Upper lobe of right lung (tissue), 1 donor: ENCODE data around the gene PPM1F. TPM values are rescaled to one million over a fixed set of nuclear protein-coding genes. Genes with fewer than 3 reads are reported as not detected.

ENCODE experiments used
- ATAC-seq: fragments of 200-7000 bp; cut with Tn5 transposase; one replicate; pipeline ENCODE4 v1.9.1; 2020; ENCODE audit warnings: mild to moderate bottlenecking, moderate library complexity
- DNase-seq: peaks from one replicate; pipeline ENCODE4 v3.0.0-alpha.2; 2020
- H3K27ac ChIP-seq: fragments of 200-600 bp; one replicate; pipeline ENCODE4 v1.8.0; 2022
- H3K27me3 ChIP-seq: fragments of 200-600 bp; one replicate; pipeline ENCODE4 v1.8.0; 2022; ENCODE audit warnings: mild to moderate bottlenecking
- H3K36me3 ChIP-seq: fragments of 200-600 bp; one replicate; pipeline ENCODE4 v1.8.0; 2022
- H3K4me1 ChIP-seq: fragments of 200-600 bp; one replicate; pipeline ENCODE4 v1.8.0; 2022
- H3K4me3 ChIP-seq: fragments of 200-600 bp; one replicate; pipeline ENCODE4 v1.8.0; 2022; ENCODE audit warnings: mild to moderate bottlenecking
- H3K9me3 ChIP-seq: fragments of 200-600 bp; one replicate; pipeline ENCODE4 v1.8.0; 2022
- intact Hi-C: fragments of 100-400 bp; cut with DNase I; formaldehyde crosslinking; loops from one replicate; pipeline ENCODE4 v1.11.0; 2022
- total RNA-seq: library from RNA; stranded (reverse); fragmentation: NEBNext Ultra II Directional; extraction: Animal tissue kit (Norgen Biotek cat#: 25700); gene quantifications from one replicate; pipeline ENCODE4 v1.2.1, GENCODE V29; 2021
- TF ChIP-seq, protein P1 (sequence below): fragments of 200-600 bp; IDR thresholded peaks from one replicate; pipeline ENCODE4 v1.8.0; 2022; ENCODE audit warnings: antibody characterized with exemption
- donor health status: DM: no; HTN: yes; CAD: no; lungs with severe emphysema.

Gene PPM1F
- total RNA-seq, 1 donor from 2014 or later: 51.2 TPM

DNA sequence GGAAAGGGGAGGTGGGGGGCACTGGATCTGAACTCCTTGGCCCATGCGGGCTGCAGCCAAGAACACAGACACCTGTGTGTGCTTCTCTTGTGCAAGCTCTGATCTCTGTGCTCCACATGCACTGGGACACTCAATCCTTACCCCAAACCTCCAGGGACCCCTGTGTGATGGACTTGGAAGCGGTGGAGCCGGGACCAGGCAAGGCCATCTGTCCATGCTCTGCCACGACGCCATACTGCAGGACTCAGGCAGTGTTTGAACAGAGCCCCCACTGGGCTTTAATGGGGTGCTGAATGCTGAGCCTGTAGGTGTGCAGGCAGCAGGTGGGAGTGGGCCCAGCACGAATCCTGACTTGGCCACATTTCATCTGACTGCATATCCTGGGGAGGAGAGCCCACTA lies 23.4 kb downstream of the PPM1F start:
- H3K4me1 ChIP-seq: no peaks in the 10 kb centered on the region
- H3K36me3 ChIP-seq: peaks cover 67% of the 10 kb centered on the region
- TF ChIP-seq, protein P1, sequence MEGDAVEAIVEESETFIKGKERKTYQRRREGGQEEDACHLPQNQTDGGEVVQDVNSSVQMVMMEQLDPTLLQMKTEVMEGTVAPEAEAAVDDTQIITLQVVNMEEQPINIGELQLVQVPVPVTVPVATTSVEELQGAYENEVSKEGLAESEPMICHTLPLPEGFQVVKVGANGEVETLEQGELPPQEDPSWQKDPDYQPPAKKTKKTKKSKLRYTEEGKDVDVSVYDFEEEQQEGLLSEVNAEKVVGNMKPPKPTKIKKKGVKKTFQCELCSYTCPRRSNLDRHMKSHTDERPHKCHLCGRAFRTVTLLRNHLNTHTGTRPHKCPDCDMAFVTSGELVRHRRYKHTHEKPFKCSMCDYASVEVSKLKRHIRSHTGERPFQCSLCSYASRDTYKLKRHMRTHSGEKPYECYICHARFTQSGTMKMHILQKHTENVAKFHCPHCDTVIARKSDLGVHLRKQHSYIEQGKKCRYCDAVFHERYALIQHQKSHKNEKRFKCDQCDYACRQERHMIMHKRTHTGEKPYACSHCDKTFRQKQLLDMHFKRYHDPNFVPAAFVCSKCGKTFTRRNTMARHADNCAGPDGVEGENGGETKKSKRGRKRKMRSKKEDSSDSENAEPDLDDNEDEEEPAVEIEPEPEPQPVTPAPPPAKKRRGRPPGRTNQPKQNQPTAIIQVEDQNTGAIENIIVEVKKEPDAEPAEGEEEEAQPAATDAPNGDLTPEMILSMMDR: no peak
- H3K4me3 ChIP-seq: no peak overlapping the region
- intact Hi-C loops: no loop called here
- H3K27me3 ChIP-seq: no peaks in the 10 kb centered on the region
- H3K9me3 ChIP-seq: no peaks in the 10 kb centered on the region
- H3K27ac ChIP-seq: no peak overlapping the region
- ATAC-seq (no peak), DNase-seq (no peak)

DNA sequence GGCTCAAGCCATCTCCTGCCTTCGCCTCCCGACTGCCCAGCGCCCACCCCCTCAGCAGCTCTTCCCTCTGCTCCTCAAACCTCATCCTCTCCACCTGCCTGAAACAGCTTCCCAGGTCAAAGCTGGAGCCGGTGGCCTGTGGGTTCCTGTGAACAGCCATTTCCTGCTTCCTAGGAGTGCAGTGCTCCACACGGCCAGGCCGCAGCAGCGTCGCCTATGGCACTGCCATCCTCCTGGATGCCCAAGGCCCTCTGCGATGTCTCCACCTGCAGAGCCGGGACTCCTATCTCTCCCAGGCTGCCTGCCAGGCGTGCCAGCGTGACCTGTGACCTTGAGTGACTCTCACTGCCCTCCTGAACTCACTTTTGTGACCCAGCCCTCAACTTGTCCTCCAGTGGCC lies 24.6 kb downstream of the PPM1F start:
- Histone ChIP-seq H3K36me3 (peaks cover 55% of the 10 kb centered on the region), H3K4me3 (no peak overlapping the region), H3K4me1 (no peaks in the 10 kb centered on the region), H3K9me3 (no peaks in the 10 kb centered on the region), H3K27ac (no peak overlapping the region), H3K27me3 (no peaks in the 10 kb centered on the region)
- intact Hi-C loops: no loop called here
- ATAC-seq (no peak), DNase-seq (no peak)
- TF ChIP-seq, protein P1: no peak

DNA sequence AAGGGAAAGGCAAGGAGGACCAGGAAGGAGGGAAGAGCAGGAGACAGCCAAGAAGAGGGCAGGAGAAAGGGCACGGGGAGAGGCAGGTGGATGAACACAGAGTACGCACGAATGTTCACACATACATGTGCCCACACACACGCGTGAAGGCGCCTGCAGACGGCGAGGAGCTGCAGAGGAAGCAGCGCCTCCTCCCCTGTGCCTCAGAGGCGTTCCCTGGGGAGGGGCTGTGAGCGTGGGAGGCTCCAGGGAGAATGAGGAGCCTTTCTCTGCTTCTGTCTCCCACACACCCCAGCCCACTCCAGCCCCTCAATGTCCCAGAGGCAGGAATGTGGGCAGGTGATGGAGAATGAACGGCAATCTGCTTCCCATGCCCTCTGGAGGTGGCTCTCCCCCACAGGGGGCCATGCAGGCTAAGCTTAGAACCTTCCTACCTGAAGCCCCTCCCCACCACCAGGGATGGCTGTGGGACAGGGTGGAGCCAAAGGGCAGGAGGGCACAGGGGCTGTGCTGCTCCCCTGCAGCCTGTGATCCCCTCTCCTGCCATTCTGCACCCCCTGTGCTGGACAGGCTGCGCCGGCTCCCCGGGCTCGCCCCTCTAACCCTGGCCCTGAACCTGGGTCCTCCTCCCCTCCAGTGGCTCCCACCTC lies 25.3 kb downstream of the PPM1F start:
- intact Hi-C loops: no loop called here

DNA sequence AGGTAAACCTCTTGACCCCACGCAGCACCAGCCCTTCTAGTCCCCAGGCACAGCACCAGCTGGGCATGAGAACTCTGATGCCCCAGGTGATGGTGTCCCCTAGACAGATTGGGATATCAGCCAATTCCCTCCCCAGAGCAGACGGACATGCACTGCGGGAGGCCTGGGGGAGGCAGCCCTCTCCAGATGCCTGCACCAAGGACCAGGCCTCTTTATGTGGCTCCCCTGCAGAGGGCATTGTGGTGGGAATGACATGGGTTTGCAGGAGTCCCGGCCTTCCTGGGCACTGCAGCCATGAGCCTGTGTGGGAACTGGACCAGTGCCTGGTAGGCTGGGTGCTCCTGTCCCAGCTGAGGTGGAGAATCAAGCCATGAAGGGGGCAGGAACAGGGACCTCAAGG lies 25.9 kb downstream of the PPM1F start:
- no peak for ATAC-seq
- Histone ChIP-seq H3K36me3 (peaks cover 45% of the 10 kb centered on the region), H3K4me3 (no peak overlapping the region), H3K4me1 (no peaks in the 10 kb centered on the region), H3K27ac (no peak overlapping the region), H3K9me3 (no peaks in the 10 kb centered on the region), H3K27me3 (no peaks in the 10 kb centered on the region)
- no peak for DNase-seq
- TF ChIP-seq, protein P1: no peak
- intact Hi-C loops: no loop called here

More for the DNA sequence above, 25.3 kb downstream of the PPM1F start:
- no peak overlapping the region for H3K4me3 ChIP-seq
- TF ChIP-seq, protein P1: no peak
- ATAC-seq: no peak
- H3K27me3 ChIP-seq: no peaks in the 10 kb centered on the region
- H3K36me3 ChIP-seq: peaks cover 50% of the 10 kb centered on the region
- H3K9me3 ChIP-seq: no peaks in the 10 kb centered on the region
- no peaks in the 10 kb centered on the region for H3K4me1 ChIP-seq
- DNase-seq: no peak
- no peak overlapping the region for H3K27ac ChIP-seq

DNA sequence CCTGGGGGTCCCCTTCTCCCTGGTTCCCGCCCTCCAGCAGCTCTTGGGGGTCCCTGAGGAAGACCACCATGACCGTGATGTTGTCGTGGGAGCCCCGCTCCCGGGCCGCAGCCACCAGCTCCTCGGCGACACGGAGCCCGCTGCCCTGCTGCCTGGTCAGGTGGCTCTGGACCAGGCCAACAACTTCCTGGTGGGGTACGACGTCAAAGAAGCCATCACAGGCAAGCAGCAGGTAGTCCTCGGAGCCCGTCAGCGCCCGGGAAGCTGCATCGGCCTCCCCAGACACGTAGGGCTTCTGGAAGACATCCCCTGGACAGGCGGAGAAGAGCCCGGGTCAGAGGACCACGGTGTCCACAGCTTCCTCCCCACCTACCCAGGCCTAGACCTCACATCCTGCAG lies 29.5 kb downstream of the PPM1F start:
- H3K4me1 ChIP-seq: no peaks in the 10 kb centered on the region
- no peaks in the 10 kb centered on the region for H3K27me3 ChIP-seq
- intact Hi-C loops: no loop called here
- TF ChIP-seq, protein P1: no peak
- H3K36me3 ChIP-seq: peaks cover 13% of the 10 kb centered on the region
- no peaks in the 10 kb centered on the region for H3K9me3 ChIP-seq
- DNase-seq: no peak
- no peak for ATAC-seq
- no peak overlapping the region for H3K4me3 ChIP-seq
- no peak overlapping the region for H3K27ac ChIP-seq
